HG03457 (cell line): ENCODE data around the gene IRAK2.
"Not testable (repeated sequence)": the region's sequence is repeated elsewhere in the genome, so short reads cannot be mapped to it uniquely, and the experiment has no call there.

Experiments used
- ATAC-seq: cut with Tn5 transposase; IDR thresholded peaks from one replicate; pipeline ENCODE4 v1.9.1; 2021; ENCODE audit warnings: moderate number of reproducible peaks; ENCODE audit not compliant: unreplicated experiment

IRAK2 gene

GRCh38 chr3:10248984-10249748 is 84.4 kb downstream of the IRAK2 start:
- no peak for ATAC-seq

GRCh38 chr3:10249833-10250232 is 85.1 kb downstream of the IRAK2 start:
- no peak for ATAC-seq

- ATAC-seq = no peak
Measured at GRCh38 chr3:10251006-10251405, 86.3 kb downstream of the IRAK2 start.

GRCh38 chr3:10253731-10254130 is 89.0 kb downstream of the IRAK2 start:
- ATAC-seq = no peak

- no peak for ATAC-seq
Measured at GRCh38 chr3:10255835-10256234, 91.1 kb downstream of the IRAK2 start.

GRCh38 chr3:10259036-10259435 is 94.3 kb downstream of the IRAK2 start:
- no peak for ATAC-seq

GRCh38 chr3:10259798-10260197 is 95.1 kb downstream of the IRAK2 start:
- no peak for ATAC-seq

- ATAC-seq = no peak
Measured at GRCh38 chr3:10260211-10260701, 95.5 kb downstream of the IRAK2 start.

GRCh38 chr3:10262027-10262426 is 97.3 kb downstream of the IRAK2 start:
- no peak for ATAC-seq

- ATAC-seq = no peak
Measured at GRCh38 chr3:10263646-10264363, 99.1 kb downstream of the IRAK2 start.

- ATAC-seq = no peak
Measured at GRCh38 chr3:10265833-10266232, 101.1 kb downstream of the IRAK2 start.

GRCh38 chr3:10266936-10267335 is 102.2 kb downstream of the IRAK2 start:
- not testable (repeated sequence) for ATAC-seq

- ATAC-seq = no peak
Measured at GRCh38 chr3:10268116-10268515, 103.4 kb downstream of the IRAK2 start.

GRCh38 chr3:10268930-10269329 is 104.2 kb downstream of the IRAK2 start:
- ATAC-seq = no peak

GRCh38 chr3:10269443-10269842 is 104.7 kb downstream of the IRAK2 start:
- ATAC-seq = no peak

GRCh38 chr3:10272476-10272875 is 107.8 kb downstream of the IRAK2 start:
- ATAC-seq = not testable (repeated sequence)

- ATAC-seq = no peak
Measured at GRCh38 chr3:10272977-10273376, 108.3 kb downstream of the IRAK2 start.

- ATAC-seq = no peak
Measured at GRCh38 chr3:10273702-10274305, 109.1 kb downstream of the IRAK2 start.

GRCh38 chr3:10274601-10275000 is 109.9 kb downstream of the IRAK2 start:
- no peak for ATAC-seq

- ATAC-seq = no peak
Measured at GRCh38 chr3:10277115-10277625, 112.5 kb downstream of the IRAK2 start.

GRCh38 chr3:10278501-10278900 is 113.8 kb downstream of the IRAK2 start:
- ATAC-seq = no peak
